K562 (cell line): Measurements from ENCODE around the gene PACRG. TPM values are rescaled to one million over a fixed set of nuclear protein-coding genes. Genes with fewer than 3 reads are reported as not detected.

Experiments used
- ATAC-seq: fragments of 200-7000 bp; cut with Tn5 transposase; 3 replicates; pipeline ENCODE4 v1.9.1; 2020; ENCODE audit warnings: moderate library complexity
- BruUV-seq: library from RNA; stranded (reverse); fragments of 400-500 nt; replicated peaks from 2 replicates; lab custom pipeline; 2021; lab: Mats Ljungman, UMichigan
- CTCF ChIA-PET: fragments of 300-600 bp; formaldehyde crosslinking; extraction: SDS; loops from one replicate; lab custom pipeline; 2021; ENCODE audit warnings: low intra/inter-chr PET ratio; lab: Yijun Ruan, JAX
- POLR2A ChIA-PET: fragments of 300-600, 350-650 bp; sonication (Branson Sonifier 250); formaldehyde crosslinking; extraction: SDS; loops from one replicate; lab custom pipeline; 2021; ENCODE audit warnings: antibody characterized with exemption, inconsistent platforms; lab: Yijun Ruan, JAX
- DNase-seq, 4 experiments: peaks; one replicate each; pipeline versions ENCODE4 v3.0.0 to v3.0.0-alpha.2; 2011 to 2018; ENCODE audit warnings: low spot score in 3 of 4, mixed read lengths in 3 of 4; ENCODE audit errors: extremely low read depth in 1 of 4
- FAIRE-seq: peaks from 2 replicates; lab custom pipeline; 2011; peaks lifted over from hg19 to GRCh38; lab: Jason Lieb, UNC
- H2AFZ ChIP-seq: 2 replicates; pipeline ENCODE4 v1.6.0; 2011; ENCODE audit warnings: low read depth, low read length, control low read depth, inconsistent platforms
- H3K27ac ChIP-seq: fragments of 200-600 bp; 3 replicates; pipeline ENCODE4 v1.8.0; 2011; ENCODE audit warnings: low read depth, mild to moderate bottlenecking, control low read depth, inconsistent platforms, low read length, moderate library complexity, mixed read lengths; ENCODE audit errors: extremely low read depth
- H3K27me3 ChIP-seq, 2 experiments: fragments of 300-600 bp in 1 of 2; 2 replicates in 1 of 2; 3 replicates in 1 of 2; pipeline versions ENCODE4 v1.6.0 to v1.8.0; 2011; ENCODE audit warnings: inconsistent platforms in 2 of 2, low read length in 2 of 2, mild to moderate bottlenecking in 1 of 2, mixed read lengths in 1 of 2, moderate library complexity in 1 of 2; ENCODE audit not compliant: control insufficient read depth in 2 of 2, insufficient read depth in 2 of 2
- H3K36me3 ChIP-seq: fragments of 300-600 bp; 3 replicates; pipeline ENCODE4 v1.8.0; 2011; ENCODE audit warnings: mild to moderate bottlenecking, low read length, inconsistent platforms; ENCODE audit not compliant: control insufficient read depth, insufficient read depth
- H3K4me1 ChIP-seq, 2 experiments: fragments of 200-600 bp in 1 of 2; replicated peaks in 1 of 2; 2 replicates in 1 of 2; 3 replicates in 1 of 2; pipeline versions ENCODE4 v1.5.1 to v1.8.0; 2011; ENCODE audit warnings: inconsistent platforms in 2 of 2, low read length in 2 of 2, mild to moderate bottlenecking in 1 of 2, mixed read lengths in 1 of 2, moderate library complexity in 1 of 2; ENCODE audit not compliant: control insufficient read depth in 2 of 2, insufficient read depth in 2 of 2
- H3K4me2 ChIP-seq: 2 replicates; pipeline ENCODE4 v1.6.1; 2011; ENCODE audit warnings: low read length, control low read depth, inconsistent platforms, mixed read lengths; ENCODE audit not compliant: insufficient read depth
- H3K4me3 ChIP-seq: fragments of 200-600 bp; sonication (generic), shearing (Covaris generic); 2 replicates; pipeline ENCODE4 v1.5.1; 2016; ENCODE audit warnings: control low read depth, inconsistent platforms
- H3K79me2 ChIP-seq: fragments of 200-600 bp; 3 replicates; pipeline ENCODE4 v1.8.0; 2011; ENCODE audit warnings: low read length, inconsistent platforms; ENCODE audit not compliant: control insufficient read depth, insufficient read depth
- H3K9ac ChIP-seq, 2 experiments: 2 replicates each; pipeline versions ENCODE4 v1.6.0 to v1.6.1; 2011; ENCODE audit warnings: low read depth in 2 of 2, low read length in 2 of 2, control low read depth in 1 of 2, inconsistent platforms in 1 of 2, mild to moderate bottlenecking in 1 of 2, mixed read lengths in 1 of 2; ENCODE audit not compliant: insufficient read depth in 1 of 2
- H3K9me1 ChIP-seq: one replicate; pipeline ENCODE4 v1.6.0; 2011; ENCODE audit warnings: inconsistent platforms, mild to moderate bottlenecking, low read length, moderate library complexity; ENCODE audit not compliant: control insufficient read depth, insufficient read depth
- H3K9me3 ChIP-seq: replicated peaks from 2 replicates; pipeline ENCODE4 v1.5.1; 2011; ENCODE audit warnings: low read depth, low read length, inconsistent platforms; ENCODE audit not compliant: control insufficient read depth, insufficient read depth
- H4K20me1 ChIP-seq: replicated peaks from 2 replicates; pipeline ENCODE4 v1.6.1; 2011; ENCODE audit warnings: low read length, inconsistent platforms, mixed read lengths; ENCODE audit not compliant: control insufficient read depth, insufficient read depth
- HMGN3 ChIP-seq: IDR thresholded peaks from 2 replicates; pipeline ENCODE4 v1.6.1; 2011; ENCODE audit warnings: borderline replicate concordance, low read depth, mild to moderate bottlenecking, mixed read lengths, low read length; ENCODE audit not compliant: insufficient read length; ENCODE audit errors: extremely low read depth
- IRF2 ChIP-seq: sonication (generic); formaldehyde crosslinking; IDR thresholded peaks from 2 replicates; pipeline ENCODE4 v1.8.1; 2022; ENCODE audit warnings: mild to moderate bottlenecking, missing genetic modification reagents
- MTA1 ChIP-seq: fragments of 450-650 bp; IDR thresholded peaks from 2 replicates; pipeline ENCODE4 v1.6.1; 2017; ENCODE audit warnings: borderline replicate concordance
- NR2F6 ChIP-seq: fragments of 450-650 bp; formaldehyde crosslinking; IDR thresholded peaks from 2 replicates; pipeline ENCODE4 v1.4.0; 2020; ENCODE audit warnings: mild to moderate bottlenecking
- PTTG1 ChIP-seq: fragments of 450-650 bp; IDR thresholded peaks from 2 replicates; pipeline ENCODE4 v1.6.1; 2016; ENCODE audit warnings: low read depth, mild to moderate bottlenecking, missing genetic modification characterization, missing compliant biosample characterization
- ZNF311 ChIP-seq: fragments of 250-450 bp; sonication (Bioruptor Pico); IDR thresholded peaks from 2 replicates; pipeline ENCODE4 v1.4.0; 2020; ENCODE audit warnings: mild to moderate bottlenecking, moderate library complexity
- ZNF644 ChIP-seq: fragments of 200-800 bp; sonication (Bioruptor generic); IDR thresholded peaks from 2 replicates; pipeline ENCODE4 v1.6.1; 2016; ENCODE audit warnings: low read depth, missing genetic modification characterization, missing compliant biosample characterization
- WGBS: fragments of 100-300 bp; shearing (Covaris generic); methylation state at CpG from one replicate; pipeline ENCODE4 v1.1.6; 2016; ENCODE audit warnings: low coverage, mixed read lengths; ENCODE audit not compliant: insufficient coverage; ENCODE audit errors: missing lambda C conversion rate; 5-methylcytosine and 5-hydroxymethylcytosine counted together
- in situ Hi-C: fragments of 300-500 bp; cut with MboI; formaldehyde crosslinking; loops from 4 replicates; pipeline ENCODE4 v1.15.0; 2018; ENCODE audit warnings: inconsistent platforms, mixed read lengths
- intact Hi-C: fragments of 100-400 bp; cut with micrococcal nuclease; formaldehyde crosslinking; loops from 2 replicates; pipeline ENCODE4 v1.14.2; 2022
- polyA plus RNA-seq, 8 experiments: library from polyadenylated mRNA; depleted of rRNA in 4 of 8; stranded (reverse) in 5 of 8; unstranded in 3 of 8; fragments of >200 nt; fragmentation: Nextera tagmentation in 2 of 8; fragmentation: Illumina TruSeq in 1 of 8; extraction: Ambion mirVana in 2 of 8; extraction: Trizol in 1 of 8; gene quantifications; 2 replicates each; pipeline versions ENCODE4 v1.2.1 to v1.2.3, GENCODE V29; 2011 to 2014; ENCODE audit warnings: inconsistent platforms in 1 of 8, missing spikeins in 1 of 8
- total RNA-seq, 7 experiments: library from RNA; depleted of rRNA in 6 of 7; stranded (reverse); fragments of >200 nt in 6 of 7; fragmentation: Illumina TruSeq in 2 of 7; extraction: Trizol in 2 of 7; gene quantifications; 2 replicates each; pipeline versions ENCODE4 v1.2.1 to v1.2.3, GENCODE V29; 2011 to 2021; ENCODE audit warnings: low replicate concordance in 1 of 7
- TF ChIP-seq, protein P1 (sequence below): fragments of 450-650 bp; IDR thresholded peaks from 2 replicates; pipeline ENCODE4 v1.6.1; 2016; ENCODE audit warnings: mild to moderate bottlenecking
- TF ChIP-seq, protein P2 (sequence below): fragments of 450-650 bp; IDR thresholded peaks from 2 replicates; pipeline ENCODE4 v1.6.1; 2014; ENCODE audit warnings: low read depth, mild to moderate bottlenecking, moderate library complexity, borderline replicate concordance

Gene PACRG
- total and polyA plus RNA-seq, 9 of the 15 experiments (the other 6 are each of a cell fraction or from before 2014, with no cell fraction given), result 0.04 TPM; not detected in 8

DNA sequence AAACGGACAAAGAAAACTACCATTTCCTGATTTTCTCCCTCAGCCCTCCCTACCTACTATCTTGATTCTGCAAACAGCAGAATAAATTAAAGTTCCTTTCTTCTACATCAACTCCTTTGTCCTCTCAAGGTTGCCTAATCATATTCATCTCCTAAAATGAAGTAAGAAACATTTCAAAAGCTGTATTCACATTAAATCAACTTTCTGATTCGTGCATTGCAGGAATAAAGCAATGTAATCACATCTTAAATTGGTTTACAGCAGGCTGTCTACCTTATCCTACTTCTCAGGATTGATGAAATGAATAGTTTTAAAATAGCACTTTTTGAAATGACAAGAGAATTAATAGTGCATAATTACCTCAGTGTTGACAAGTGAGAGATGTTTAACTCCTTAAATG, 25.3 kb upstream of the PACRG start:
- in situ Hi-C loops (no loop called here), intact Hi-C loops (no loop called here)
- H3K4me1 ChIP-seq, result no peaks in the 10 kb centered on the region
- no peaks in the 10 kb centered on the region for H3K36me3 ChIP-seq
- ChIA-PET POLR2A (no interaction called here), CTCF (no interaction called here)
- no peaks in the 10 kb centered on the region for H4K20me1 ChIP-seq
- no peak overlapping the region for H3K4me3 ChIP-seq
- no peaks in the 10 kb centered on the region for H3K79me2 ChIP-seq
- no peaks in the 10 kb centered on the region for H3K9me1 ChIP-seq
- BruUV-seq, result no TSS peak
- H2AFZ ChIP-seq, result no peak overlapping the region
- H3K4me2 ChIP-seq, result no peak overlapping the region
- TF ChIP-seq HMGN3, result no peak
- TF ChIP-seq IRF2 (CRISPR knock-in tag), result no peak
- TF ChIP-seq, protein P1, sequence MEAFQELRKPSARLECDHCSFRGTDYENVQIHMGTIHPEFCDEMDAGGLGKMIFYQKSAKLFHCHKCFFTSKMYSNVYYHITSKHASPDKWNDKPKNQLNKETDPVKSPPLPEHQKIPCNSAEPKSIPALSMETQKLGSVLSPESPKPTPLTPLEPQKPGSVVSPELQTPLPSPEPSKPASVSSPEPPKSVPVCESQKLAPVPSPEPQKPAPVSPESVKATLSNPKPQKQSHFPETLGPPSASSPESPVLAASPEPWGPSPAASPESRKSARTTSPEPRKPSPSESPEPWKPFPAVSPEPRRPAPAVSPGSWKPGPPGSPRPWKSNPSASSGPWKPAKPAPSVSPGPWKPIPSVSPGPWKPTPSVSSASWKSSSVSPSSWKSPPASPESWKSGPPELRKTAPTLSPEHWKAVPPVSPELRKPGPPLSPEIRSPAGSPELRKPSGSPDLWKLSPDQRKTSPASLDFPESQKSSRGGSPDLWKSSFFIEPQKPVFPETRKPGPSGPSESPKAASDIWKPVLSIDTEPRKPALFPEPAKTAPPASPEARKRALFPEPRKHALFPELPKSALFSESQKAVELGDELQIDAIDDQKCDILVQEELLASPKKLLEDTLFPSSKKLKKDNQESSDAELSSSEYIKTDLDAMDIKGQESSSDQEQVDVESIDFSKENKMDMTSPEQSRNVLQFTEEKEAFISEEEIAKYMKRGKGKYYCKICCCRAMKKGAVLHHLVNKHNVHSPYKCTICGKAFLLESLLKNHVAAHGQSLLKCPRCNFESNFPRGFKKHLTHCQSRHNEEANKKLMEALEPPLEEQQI, result no peak
- TF ChIP-seq PTTG1 (tag), result no peak
- no peak for TF ChIP-seq NR2F6 (CRISPR knock-in tag)
- TF ChIP-seq MTA1, result no peak
- TF ChIP-seq, protein P2, sequence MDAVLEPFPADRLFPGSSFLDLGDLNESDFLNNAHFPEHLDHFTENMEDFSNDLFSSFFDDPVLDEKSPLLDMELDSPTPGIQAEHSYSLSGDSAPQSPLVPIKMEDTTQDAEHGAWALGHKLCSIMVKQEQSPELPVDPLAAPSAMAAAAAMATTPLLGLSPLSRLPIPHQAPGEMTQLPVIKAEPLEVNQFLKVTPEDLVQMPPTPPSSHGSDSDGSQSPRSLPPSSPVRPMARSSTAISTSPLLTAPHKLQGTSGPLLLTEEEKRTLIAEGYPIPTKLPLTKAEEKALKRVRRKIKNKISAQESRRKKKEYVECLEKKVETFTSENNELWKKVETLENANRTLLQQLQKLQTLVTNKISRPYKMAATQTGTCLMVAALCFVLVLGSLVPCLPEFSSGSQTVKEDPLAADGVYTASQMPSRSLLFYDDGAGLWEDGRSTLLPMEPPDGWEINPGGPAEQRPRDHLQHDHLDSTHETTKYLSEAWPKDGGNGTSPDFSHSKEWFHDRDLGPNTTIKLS, result no peak
- no peak for TF ChIP-seq ZNF644 (tag)
- TF ChIP-seq ZNF311 (CRISPR knock-in tag), result no peak
- ATAC-seq (no peak), FAIRE-seq (no peak), DNase-seq (no peak)
- WGBS, result 0% methylated on average over 2 of the region's 2 CpGs
- H3K9me3 ChIP-seq, result no peaks in the 10 kb centered on the region
- no peaks in the 10 kb centered on the region for H3K27me3 ChIP-seq
- no peak overlapping the region for H3K27ac ChIP-seq
- no peak overlapping the region for H3K9ac ChIP-seq
